Psoas muscle (tissue), 8 donors: ENCODE measurements around the gene OR10A5. TPM values are rescaled to one million over a fixed set of nuclear protein-coding genes. Genes with fewer than 3 reads are reported as not detected.
"Not testable (repeated sequence)": the region's sequence is repeated elsewhere in the genome, so short reads cannot be mapped to it uniquely, and the experiment has no call there.

Experiments used
- ATAC-seq, 4 donors: fragments of 200-7000 bp; cut with Tn5 transposase; one replicate each; pipeline ENCODE4 v1.9.1; 2020; ENCODE audit warnings: moderate library complexity in 3 of 4, mild to moderate bottlenecking in 2 of 4
- DNase-seq, 2 donors: peaks; one replicate each; pipeline ENCODE4 v3.0.0-alpha.2; 2020
- H3K27ac ChIP-seq: fragments of 200-600 bp; one replicate; pipeline ENCODE4 v1.8.0; 2022
- H3K27me3 ChIP-seq, 3 donors: fragments of 200-600 bp in 1 of 3; one replicate each; pipeline versions ENCODE4 v1.6.1 to v1.8.0; 2013 to 2022; ENCODE audit warnings: low read length in 2 of 3, mild to moderate bottlenecking in 2 of 3, moderate library complexity in 1 of 3; ENCODE audit not compliant: insufficient read depth in 3 of 3
- H3K36me3 ChIP-seq, 2 donors: fragments of 200-600 bp in 1 of 2; one replicate each; pipeline versions ENCODE4 v1.6.1 to v1.8.0; 2013 to 2022; ENCODE audit warnings: low read depth in 1 of 2, mild to moderate bottlenecking in 1 of 2, moderate library complexity in 1 of 2; ENCODE audit not compliant: insufficient read depth in 1 of 2
- H3K4me1 ChIP-seq: fragments of 200-600 bp; one replicate; pipeline ENCODE4 v1.8.0; 2022
- H3K4me3 ChIP-seq: fragments of 200-600 bp; one replicate; pipeline ENCODE4 v1.8.0; 2022; ENCODE audit warnings: mild to moderate bottlenecking
- H3K9me3 ChIP-seq: fragments of 200-600 bp; one replicate; pipeline ENCODE4 v1.8.0; 2022
- CTCF ChIP-seq: fragments of 200-600 bp; IDR thresholded peaks from one replicate; pipeline ENCODE4 v1.8.0; 2022; ENCODE audit warnings: antibody characterized with exemption
- WGBS, 3 donors: extraction: QIAGEN DNeasy Blood & Tissue Kit; methylation state at CpG; one replicate each; pipeline versions ENCODE4 v1.1.6 to v1.1.7; 2013; 5-methylcytosine and 5-hydroxymethylcytosine counted together
- intact Hi-C, 2 donors: fragments of 100-400 bp; cut with DNase I; formaldehyde crosslinking; loops; one replicate each; pipeline versions ENCODE4 v1.11.0 to v1.14.2; 2022
- long read RNA-seq, 2 donors: library from polyadenylated mRNA; unstranded; transcript quantifications; one replicate each; pipeline ENCODE4 v2.0.0, GENCODE V29; 2021
- polyA plus RNA-seq, 3 donors: library from polyadenylated mRNA; stranded (reverse); fragments of 200-250 nt; gene quantifications; one replicate each; pipeline ENCODE4 v1.2.3, GENCODE V29; 2013
- total RNA-seq, 4 donors: library from RNA; stranded (reverse); fragmentation: NEBNext Ultra II Directional in 2 of 4; extraction: Animal tissue kit (Norgen Biotek cat#: 25700) in 2 of 4; gene quantifications; one replicate each; pipeline versions ENCODE4 v1.2.1 to v1.2.4, GENCODE V29; 2021 to 2023
- donor health status: healthy with polysubstance abuse.
- donor health status: DM: no; HTN: no; CAD: no; lungs with moderate emphysema.
- donor health status: Bipolar disorder and iron deficiency.
- donor health status: healthy.
- donor health status: DM: yes; HTN: yes; CAD: no.
- donor health status: DM: no; HTN: no; CAD: no.
- donor health status: DM: no; HTN: no; CAD: no.
- donor health status: DM: yes; HTN: yes; CAD: no.

Gene OR10A5, protein sequence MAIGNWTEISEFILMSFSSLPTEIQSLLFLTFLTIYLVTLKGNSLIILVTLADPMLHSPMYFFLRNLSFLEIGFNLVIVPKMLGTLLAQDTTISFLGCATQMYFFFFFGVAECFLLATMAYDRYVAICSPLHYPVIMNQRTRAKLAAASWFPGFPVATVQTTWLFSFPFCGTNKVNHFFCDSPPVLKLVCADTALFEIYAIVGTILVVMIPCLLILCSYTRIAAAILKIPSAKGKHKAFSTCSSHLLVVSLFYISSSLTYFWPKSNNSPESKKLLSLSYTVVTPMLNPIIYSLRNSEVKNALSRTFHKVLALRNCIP
- total RNA-seq (not detected), polyA plus RNA-seq (not detected)
- long read RNA-seq, donor 1 = 0 reads
- long read RNA-seq, donor 2 = 0 reads

DNA sequence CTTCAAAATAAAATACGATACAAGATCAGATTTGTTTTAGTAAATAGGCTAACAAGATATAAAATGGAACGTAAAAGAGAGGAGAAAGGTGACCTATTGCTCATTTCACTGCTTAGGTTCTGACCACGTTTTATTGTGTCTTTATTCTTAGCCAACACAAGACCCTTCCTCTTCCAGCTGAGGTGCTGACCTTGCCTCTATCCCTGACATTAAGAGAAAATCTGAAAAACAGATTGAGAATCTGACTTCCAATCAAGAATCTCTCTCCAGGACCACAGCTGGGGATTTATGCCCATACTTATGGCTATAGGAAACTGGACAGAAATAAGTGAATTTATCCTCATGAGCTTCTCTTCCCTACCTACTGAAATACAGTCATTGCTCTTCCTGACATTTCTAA lies at the start of gene OR10A5:
Gene OR10A5 (plus strand): TSS at position 301 of the 400 bp plus-strand sequence. CDS start 0 bp downstream, at position 301.
- DNase-seq (no peak), ATAC-seq (no peak)
- no peaks in the 10 kb centered on the region for H3K4me1 ChIP-seq
- no peaks in the 10 kb centered on the region for H3K27me3 ChIP-seq
- no peaks in the 10 kb centered on the region for H3K36me3 ChIP-seq
- intact Hi-C loops = no loop called here
- 66 to 78% (median 73%) methylated on average over 3 of the region's 3 CpGs for WGBS, 3 donors
- H3K4me3 ChIP-seq = no peak within 1 kb of the TSS
- TF ChIP-seq CTCF = no peak
- H3K9me3 ChIP-seq = peaks cover 2% of the 10 kb centered on the region
- no peak within 1 kb of the TSS for H3K27ac ChIP-seq

- Histone ChIP-seq H3K9me3 (no peaks in the 10 kb centered on the region), H3K27ac (no peak within 1 kb of the TSS), H3K36me3 (no peaks in the 10 kb centered on the region), H3K4me1 (no peaks in the 10 kb centered on the region), H3K27me3 (no peaks in the 10 kb centered on the region), H3K4me3 (no peak within 1 kb of the TSS)
- no peak for ATAC-seq
- 68 to 81% (median 71%) methylated on average over 1 of the region's 1 CpG for WGBS, 3 donors
- TF ChIP-seq CTCF = no peak
- DNase-seq = no peak
- intact Hi-C loops = no loop called here
These were observed 46.1 kb upstream of the OR10A5 start, which contains the start of gene OR6A2 for GRCh38 chr11:6799402-6799801. Gene OR6A2 (minus strand): TSS chr11:6799689. CDS start chr11:6795708, 3,981 bp downstream.

DNA sequence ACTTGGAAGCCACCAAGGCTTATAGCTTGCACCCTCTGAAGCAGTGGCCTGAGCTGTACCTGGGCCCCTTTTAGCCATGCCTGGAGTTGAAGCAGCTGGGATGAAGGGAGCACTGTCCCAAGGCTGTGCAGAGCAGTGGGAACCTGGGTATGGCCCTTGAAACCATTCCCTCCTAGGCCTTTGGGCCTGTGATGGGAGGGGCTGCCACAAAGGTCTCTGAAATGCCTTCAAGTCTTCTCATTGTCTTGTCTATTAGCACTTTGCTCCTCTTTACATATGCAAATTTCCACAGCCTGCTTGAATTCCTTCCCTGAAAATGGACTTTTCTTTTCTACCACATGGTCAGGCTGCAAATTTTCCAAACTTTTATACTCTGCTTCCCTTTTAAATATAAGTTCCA lies 44.4 kb upstream of the OR10A5 start:
- H3K36me3 ChIP-seq, H3K9me3 ChIP-seq, DNase-seq, intact Hi-C loops, ATAC-seq, H3K27me3 ChIP-seq, H3K4me1 ChIP-seq, H3K4me3 ChIP-seq, H3K27ac ChIP-seq: not testable (repeated sequence)

DNA sequence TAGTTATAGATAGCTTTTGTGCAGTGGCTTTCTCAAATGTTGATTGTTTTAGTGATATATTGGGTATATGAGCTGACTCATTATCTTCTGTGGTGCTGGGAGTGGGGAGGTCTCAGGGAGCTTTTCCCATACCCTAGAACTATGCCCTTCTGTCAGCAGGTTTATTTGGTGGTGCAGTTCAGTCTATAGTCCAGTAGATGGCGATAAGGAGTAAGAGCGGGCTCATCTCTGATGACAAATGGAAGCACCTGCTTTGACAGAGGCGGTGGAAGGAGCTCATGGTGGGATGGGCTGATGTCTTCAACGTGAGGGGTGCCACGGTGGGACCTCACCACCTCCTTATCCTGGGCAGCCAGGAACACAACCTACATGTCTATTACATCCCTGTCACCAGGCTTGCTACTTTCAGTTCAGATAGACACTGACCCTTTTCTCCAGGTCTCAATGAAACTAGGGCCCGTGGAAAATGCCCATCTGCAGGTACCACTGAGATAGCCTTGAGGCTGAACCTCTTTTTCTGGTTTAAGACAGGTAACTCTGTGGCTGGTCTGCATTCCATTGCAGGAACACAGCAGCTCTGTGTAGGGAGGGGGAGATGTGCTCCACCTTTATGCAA lies 33.0 kb upstream of the OR10A5 start:
- no peak for DNase-seq
- no peak overlapping the region for H3K27ac ChIP-seq
- peak; percentile 69 for TF ChIP-seq CTCF
- no peaks in the 10 kb centered on the region for H3K27me3 ChIP-seq
- no peak overlapping the region for H3K4me3 ChIP-seq
- no peaks in the 10 kb centered on the region for H3K9me3 ChIP-seq
- intact Hi-C loops = no loop called here
- no peaks in the 10 kb centered on the region for H3K36me3 ChIP-seq
- WGBS, 3 donors = 15 to 16% (median 16%) methylated on average over 6 of the region's 6 CpGs
- peak in 3 of 4 donors; percentile 46 to 70 (median 55) for ATAC-seq
- H3K4me1 ChIP-seq = no peaks in the 10 kb centered on the region

DNA sequence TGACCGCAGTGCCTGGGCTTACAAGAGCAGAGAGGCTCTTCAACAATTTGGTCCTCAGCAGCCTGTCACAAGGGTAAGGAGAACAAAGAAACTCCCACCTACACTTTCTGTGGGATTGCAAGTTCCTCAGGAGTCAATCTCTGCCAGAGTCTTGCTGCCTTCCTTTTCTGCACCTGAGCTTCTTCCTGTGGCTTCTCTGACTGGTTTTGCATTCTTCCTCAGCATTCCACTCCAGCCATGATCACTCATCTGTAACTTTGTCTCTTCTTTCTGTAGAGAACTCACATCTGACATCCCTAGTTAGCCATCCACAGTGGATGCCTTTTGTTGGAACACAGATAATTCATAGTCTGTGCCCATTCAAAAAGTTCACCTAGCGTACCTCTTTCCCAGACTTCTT lies 31.8 kb upstream of the OR10A5 start:
- intact Hi-C loops = no loop called here
- Histone ChIP-seq H3K27me3 (no peaks in the 10 kb centered on the region), H3K27ac (no peak overlapping the region), H3K4me3 (no peak overlapping the region), H3K36me3 (no peaks in the 10 kb centered on the region), H3K9me3 (no peaks in the 10 kb centered on the region), H3K4me1 (no peaks in the 10 kb centered on the region)
- DNase-seq (no peak), ATAC-seq (no peak)
- no peak for TF ChIP-seq CTCF
- 52 to 74% (median 61%) methylated on average over 2 of the region's 2 CpGs for WGBS, 3 donors
